ENCODE results near the gene ANKRD24. TPM values are rescaled to one million over a fixed set of nuclear protein-coding genes. Genes with fewer than 3 reads are reported as not detected.
A peak's percentile ranks its signal among the peaks of the same experiment; 100 is the strongest.
"Not testable (repeated sequence)": the region's sequence is repeated elsewhere in the genome, so short reads cannot be mapped to it uniquely, and the experiment has no call there.

The ANKRD24 gene
- 0.79 TPM for total RNA-seq

DNA sequence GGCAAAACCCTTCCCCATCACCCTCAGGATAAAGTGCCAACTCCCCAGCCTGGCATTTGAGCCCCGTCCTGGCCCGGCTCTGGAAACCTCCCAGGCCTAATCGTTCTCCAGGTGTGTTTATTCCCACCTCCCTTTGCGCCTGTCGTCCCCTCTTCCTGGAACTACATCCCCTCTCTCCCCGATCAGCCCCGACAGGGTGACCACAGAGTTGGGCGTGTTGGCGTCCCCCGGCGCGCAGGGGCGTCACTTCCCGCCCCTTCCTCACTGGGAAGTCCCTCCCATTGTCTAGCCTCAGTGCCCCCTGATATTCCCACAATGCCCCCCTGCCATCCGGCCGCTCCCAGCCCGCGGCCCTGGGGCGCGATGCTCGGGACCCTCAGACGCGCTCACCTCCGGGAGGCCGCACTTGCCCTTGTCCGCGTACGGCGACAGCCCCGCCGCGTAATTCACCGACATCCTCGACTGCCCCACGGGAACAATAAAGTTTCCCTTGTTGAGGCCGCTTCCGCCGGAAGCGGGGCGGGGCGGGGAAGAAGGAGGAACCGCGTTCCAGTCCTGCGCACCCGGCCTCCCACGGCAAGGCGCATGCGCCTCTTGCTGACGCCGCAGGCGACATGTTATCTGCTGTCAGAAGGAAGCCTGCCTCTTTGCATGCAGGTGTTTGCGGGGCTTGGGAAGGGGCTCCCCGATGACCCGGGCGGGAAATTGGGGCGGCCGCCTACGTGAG is at the start of gene ANKRD24, which contains the start of gene SIRT6:
Gene ANKRD24 (plus strand): TSS at position 606 of the 727 bp plus-strand sequence. CDS start 3,737 bp downstream, outside the sequence.
Gene SIRT6 (minus strand): TSS at position 480 of the 727 bp plus-strand sequence. CDS start 24 bp downstream, at position 456.
- peak; percentile 87 for DNase-seq

DNA sequence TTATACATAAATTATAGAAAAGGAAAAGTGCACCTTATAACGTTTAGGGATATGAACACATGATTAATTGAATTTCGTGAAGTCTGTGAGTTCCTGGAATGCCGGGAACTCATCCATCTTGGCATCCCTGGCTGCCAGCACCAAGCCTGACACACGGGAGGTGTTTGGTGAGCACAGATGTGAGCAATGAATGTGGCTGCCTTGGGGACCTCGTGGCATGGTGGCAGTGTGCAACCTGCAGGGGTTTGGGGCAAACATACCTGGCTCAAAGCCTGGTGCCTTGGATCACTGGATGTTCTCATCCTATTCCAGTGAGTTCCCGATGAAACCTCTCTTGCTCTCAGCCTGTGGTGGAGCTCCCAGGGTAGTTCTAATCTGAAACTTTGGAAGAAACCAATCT is 48.1 kb upstream of the ANKRD24 start:
- DNase-seq: no peak

DNA sequence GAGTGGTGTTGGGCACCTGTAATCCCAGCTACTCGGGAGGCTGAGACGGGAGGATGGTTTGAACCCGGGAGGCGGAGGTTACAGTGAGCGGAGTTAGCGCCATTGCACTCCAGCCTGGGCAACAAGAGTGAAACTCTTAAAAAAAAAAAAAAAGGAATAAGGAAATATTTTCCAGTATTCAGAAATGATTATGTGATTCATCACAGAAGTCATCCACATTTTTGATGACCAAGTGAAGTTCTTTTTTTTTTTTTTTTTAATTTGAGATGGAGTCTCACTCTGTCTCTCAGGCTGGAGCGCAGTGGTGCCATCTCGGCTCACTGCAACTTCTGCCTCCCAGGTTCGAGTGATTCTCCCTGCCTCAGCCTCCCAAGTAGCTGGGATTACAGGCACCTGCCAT is 47.1 kb upstream of the ANKRD24 start:
- DNase-seq: not testable (repeated sequence)

DNA sequence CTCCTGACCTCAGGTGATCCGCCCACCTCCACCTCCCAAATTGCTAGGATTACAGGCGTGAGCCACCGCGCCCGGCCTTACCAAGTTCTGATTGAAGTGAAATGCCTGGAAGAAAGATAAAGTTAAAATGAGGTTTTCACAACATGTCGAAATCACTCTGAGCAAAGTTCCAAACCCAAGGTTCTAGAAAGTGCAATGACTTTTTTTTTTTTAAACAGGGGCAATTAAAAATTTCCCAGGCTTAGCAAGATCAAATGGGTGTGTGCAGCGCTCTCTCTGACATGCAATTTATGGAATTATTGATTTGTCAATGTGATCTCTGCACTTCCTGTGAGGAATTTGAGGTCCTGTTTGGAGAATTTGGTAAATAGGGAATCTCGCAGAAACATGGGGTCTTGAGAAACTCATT is 45.8 kb upstream of the ANKRD24 start:
- no peak for DNase-seq

DNA sequence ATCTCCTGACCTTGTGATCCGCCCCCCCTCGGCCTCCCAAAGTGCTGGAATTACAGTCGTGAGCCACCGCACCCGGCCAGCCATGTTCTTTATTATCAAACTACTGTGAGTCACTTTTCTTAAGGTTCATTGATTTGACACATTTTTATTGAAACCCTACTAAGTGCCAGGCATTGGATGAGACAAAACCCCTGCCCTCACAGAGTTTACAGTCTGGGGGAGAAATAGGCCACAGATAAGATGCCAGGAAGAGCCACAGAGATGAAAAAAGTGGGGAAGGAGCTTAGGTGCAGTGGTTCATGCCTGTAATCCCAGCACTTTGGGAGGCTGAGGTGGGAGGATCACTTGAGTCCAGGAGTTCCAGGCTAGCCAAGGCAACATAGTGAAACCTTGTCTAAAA is 44.0 kb upstream of the ANKRD24 start:
- no peak for DNase-seq

DNA sequence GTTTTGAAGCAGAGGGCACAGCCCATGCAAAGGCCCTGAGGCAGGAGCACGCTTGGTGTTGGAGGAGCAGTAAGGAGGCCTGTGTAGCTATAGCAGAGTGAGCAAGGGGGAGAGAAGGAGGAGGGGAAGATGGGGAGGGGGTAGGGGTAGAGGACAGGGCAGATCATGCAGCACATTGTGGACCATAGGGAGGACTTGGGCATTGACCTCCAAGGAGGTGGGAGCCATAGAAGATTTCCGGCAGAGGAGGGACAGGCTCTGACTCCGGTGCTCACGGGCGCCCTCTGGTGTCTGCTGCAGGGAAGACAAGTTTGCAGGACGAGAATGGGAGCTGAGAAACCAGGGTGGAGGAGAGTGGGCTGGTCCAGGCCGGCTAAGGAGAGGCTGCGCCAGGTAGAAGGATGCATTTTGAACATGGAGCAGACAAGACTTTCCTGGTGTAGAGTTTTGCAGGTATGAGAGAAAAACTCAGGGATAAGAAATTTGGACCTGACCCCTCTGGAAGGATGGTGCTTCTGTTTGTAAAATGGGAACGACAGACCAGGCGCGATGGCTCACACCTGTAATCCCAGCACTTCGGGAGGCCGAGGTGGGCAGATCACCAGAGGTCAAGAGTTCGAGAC is 42.8 kb upstream of the ANKRD24 start:
- no peak for DNase-seq

DNA sequence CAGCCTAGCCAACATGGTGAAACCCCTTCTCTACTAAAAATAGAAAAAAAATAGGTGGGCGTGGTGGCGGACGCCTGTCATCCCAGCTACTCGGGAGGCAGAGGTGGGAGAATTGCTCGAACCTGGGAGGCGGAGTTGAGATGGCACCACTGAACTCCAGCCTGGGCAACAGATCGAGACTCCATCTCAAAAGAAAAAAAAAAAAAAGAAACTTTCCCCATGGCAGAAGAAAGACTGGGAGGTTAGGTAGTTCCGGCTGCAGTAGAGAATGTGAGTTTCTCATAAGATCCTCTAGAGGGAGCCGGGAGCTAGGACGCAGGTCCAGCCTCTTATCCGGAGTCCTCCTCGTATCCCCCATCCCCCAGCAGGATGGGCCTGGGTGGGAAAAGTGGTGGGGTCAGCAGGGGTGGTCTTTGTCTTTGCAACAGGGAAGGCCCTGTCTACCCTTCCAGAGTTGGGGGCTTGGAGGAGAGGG is 42.2 kb upstream of the ANKRD24 start:
- DNase-seq: no peak

DNA sequence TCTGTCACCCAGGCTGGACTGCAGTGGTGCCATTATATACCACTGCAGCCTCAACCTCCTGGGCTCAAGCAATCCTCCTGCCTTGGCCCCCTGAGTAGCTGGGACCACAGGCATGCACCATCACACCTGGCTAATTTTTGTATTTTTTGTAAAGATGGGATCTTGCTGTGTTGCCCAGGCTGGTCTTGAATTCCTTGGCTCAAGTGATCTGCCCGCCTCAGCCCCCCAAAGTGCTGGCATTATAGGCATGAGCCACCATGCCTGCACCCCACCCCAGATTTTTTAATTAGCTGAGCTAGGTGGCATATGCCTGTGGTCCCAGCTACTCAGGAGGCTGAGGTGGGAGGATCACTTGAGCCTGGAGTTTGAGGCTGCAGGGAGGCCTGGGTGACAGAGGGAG is 39.6 kb upstream of the ANKRD24 start:
- DNase-seq: not testable (repeated sequence)

DNA sequence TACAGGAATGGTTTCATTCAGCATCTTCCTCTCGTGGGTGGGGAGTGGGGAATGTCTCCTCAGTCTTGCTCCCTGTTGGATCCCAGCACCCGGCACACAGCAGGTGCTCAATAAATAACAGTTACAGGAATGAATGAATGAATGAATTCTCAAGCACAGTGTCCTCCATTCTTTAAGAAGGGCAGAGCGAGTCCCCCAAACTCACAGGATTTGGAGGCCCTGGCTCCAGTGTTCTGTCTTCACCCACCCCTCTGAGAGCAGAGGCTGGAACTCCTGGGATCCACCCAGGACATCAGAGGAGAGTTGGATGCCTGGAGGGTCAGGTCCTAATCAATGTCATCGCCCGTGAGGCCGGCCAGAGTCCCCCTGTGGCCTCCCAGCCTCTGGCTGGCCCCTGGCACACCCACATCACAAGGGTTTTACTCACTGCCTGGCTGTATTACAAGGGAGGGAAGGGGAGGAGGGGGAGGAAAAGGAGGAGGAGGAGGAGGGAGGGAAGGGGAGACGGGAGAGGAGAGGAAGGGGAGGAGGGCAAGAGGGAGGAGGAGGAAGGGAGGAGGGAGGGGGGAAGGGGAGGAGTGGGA is 37.7 kb upstream of the ANKRD24 start:
- DNase-seq: no peak

DNA sequence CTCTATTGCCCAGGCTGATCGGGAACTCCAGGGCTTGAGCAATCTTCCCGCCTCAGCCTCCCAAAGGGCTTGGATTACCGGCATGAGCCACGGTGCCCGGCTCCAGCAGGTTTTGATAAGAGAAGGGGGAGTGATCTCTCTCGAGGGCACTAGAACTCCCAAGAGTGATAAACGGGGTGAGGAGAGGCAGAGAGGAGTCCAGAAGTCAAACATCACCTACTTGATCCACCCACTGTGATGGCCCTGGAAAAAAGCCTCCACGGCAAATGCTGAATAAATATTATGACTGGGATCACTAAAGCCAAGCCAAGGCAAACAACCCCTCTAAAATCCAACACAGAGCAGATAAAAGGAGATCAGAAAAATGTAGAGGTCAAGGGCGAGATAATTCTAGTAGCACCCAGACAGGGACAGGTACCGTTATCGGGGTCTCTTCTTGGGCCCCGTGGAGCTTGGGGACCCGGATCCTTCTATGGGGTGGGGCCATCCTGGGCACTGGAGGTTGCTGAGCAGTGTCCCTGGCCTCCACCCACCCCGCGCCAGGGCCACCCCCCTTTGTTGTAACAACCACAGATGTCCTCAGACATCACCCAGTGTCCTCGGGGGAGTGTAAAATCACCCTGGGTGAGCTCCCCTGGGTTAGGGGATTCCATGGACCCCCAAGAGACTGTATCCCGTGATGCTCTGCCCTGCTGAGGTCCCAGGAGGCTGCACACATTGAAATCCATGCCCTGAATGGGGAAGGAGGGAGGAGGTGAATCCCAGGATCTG is 32.8 kb upstream of the ANKRD24 start:
- DNase-seq: no peak

DNA sequence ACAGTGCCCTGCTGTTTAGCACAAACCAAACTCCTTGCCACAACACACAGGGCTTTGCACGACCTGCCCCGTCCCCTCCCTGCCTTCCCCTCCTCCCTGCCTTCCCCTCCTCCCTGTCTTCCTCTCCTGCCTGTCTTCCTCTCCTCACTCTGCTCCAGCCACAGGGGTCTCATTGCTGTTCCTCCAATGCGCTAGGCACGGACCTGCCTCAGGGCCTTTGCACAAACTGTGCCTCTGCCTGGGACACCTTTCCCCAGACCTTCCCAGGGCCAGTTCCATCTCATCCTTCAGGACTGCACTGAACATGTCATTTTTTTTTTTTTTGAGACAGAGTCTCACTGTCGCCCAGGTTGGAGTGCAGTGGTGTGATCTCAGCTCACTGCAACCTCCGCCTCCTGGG is 30.9 kb upstream of the ANKRD24 start:
- no peak for DNase-seq

DNA sequence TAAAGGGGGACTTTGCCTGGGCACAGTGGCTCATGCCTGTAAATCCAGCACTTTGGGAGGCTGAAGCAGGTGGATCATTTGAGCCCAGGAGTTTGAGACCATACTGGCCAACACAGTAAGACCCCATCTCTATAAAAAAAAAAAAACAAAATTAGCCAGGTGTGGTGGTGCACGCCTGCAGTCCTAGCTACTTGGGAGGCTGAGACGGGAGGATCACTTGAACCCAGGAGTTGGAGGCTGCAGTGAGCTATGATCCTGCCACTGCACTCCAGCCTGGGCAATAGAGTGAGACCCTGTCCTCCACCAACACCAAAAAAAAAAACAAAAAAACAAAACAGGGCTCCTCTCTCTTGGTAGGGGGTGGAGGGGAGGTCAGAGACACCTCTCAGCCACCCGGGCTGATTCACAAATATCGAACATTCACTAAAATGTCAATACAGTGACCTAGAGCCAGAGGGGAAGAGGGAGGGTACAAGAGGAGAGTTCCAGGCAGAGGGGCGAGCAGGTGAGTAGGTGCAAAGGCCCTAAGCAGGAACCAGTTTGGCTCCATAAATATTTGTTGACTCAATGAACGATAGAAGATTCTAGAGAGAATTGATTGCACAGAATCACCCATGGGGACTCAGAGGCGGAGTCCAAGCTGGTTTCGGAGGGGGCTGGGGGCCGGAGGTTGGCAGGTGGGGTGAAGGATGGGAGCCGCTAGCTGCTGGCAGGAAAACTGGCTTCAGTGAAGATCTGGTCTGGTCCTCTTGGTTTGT is 30.1 kb upstream of the ANKRD24 start:
- no peak for DNase-seq

DNA sequence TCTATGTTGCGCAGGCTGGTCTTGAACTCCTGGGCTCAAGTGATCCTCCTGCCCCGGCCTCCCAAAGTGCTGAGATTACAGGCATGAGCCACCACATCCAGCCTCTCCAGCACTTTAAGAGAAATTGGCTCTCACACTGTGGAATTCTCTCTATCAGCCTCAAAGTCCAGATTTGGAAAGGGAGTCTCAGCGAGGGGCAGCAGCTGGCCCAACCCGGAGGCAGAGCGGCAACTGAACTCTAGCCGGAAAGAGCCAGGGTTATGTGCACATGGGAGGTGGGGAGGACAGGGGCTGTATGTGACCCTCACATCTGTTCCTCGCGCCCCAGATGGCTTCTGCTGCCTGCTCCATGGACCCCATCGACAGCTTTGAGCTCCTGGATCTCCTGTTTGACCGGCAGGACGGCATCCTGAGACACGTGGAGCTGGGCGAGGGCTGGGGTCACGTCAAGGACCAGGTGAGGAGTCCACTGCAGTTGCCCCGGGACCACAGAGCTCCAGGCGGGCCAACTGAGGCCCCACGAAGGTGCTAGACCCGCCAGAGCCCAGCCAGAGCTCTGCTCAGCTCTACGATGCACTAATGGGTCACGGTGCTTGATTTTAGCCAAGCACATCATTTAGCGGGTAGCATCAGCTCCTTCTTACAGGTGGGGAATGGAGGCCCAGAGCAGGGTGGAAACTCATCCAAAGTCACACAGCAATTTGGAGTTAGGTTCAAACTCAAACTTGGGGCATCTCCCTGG is 27.7 kb upstream of the ANKRD24 start:
- DNase-seq: no peak

DNA sequence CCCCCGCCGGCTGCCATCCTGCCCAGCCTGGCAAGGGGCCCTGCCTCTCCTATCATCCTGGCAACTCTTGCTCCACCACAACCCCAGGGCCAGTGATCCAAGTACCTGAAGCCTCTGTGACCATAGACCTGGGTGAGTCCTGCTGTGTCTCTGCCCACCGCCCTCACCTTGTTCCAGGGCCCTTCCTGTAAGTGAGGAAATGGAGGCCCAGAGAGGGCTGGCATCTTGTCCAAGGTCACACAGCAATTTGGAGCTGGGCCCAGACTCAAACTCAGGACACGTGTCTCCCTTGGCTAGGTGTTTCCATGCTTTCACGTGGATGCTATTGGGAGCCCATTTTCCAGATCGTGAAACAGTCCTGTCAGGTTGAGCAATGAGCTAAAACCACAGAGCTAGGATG is 25.3 kb upstream of the ANKRD24 start:
- DNase-seq: no peak

DNA sequence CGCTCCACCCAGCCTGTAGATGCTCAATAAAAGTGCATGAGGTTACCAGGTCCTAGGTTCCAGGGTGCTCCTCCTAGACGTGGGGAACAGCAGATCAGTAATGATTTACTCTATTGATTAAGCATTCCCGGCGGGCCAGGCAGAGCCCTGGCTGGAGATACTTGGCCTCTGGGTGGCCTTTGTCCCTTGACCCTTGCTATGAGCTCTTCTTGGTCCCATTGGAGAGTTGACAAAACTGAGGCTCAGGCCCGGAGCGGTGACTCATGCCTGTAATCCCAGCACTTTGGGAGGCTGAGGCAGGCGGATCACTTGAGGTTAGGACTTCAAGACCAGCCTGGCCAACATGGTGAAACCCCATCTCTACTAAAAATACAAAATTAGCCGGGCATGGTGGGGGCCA is 24.5 kb upstream of the ANKRD24 start:
- DNase-seq: not testable (repeated sequence)

DNA sequence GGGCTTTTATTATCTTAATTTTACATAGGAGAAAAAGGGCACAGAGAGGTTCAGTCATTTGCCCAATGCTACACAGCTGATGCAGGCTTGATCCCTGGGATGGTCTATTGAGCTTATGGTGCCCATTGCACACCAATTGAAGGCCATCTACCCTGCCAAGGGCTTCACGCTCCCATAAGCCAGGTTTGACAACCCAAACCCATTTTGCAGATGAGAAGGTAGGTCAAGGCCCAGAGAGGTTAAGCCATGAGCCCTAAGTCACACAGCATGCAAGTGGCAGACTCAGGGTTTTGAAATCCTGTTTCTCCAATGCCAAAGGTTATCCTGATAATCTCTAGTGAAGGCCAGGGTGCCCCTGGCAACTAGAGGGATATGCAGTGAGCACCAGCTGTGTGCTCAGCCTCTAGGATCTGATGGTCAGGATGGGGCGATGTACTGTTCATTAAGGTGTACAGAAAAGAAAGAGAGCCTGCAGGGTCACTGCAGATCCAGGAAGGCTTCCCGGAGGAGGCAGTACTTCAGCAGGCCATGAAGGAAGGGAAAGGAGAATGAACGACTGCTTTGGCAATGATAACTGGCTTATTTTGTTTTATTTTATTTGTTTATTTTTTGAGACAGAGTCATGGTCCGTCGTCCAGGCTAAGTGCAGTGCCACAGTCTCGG is 20.9 kb upstream of the ANKRD24 start:
- DNase-seq: no peak

DNA sequence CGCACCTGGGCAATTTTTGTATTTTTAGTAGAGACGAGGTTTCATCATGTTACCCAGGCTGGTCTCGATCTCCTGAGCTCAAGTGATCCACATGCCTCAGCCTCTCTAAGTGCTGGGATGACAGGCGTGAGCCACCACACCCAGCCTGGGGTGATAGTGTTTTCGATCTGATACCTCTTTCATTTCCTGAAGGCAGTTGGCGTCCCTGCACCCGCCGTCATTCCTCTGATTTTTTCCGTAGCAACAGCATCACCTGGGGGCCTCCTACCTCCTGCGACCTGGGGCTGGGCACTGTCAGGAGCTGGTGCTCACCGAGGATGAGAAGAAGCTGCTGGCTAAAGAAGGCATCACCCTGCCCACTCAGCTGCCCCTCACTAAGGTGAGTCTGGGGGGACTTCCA is 18.2 kb upstream of the ANKRD24 start:
- no peak for DNase-seq

DNA sequence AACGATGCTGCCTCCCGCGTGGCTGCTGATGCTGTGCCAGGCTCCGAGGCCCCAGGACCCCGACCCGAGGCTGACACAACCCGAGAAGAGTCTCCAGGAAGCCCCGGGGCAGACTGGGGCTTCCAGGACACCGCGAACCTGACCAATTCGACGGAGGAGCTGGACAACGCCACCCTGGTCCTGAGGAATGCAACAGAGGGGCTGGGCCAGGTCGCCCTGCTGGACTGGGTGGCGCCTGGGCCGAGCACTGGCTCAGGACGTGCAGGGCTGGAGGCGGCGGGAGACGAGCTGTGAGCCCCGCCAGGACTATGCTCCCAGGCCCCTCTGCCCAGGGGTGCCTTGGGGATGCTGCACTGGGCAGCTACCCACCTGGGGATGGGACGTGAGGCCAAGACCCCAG is 10.8 kb upstream of the ANKRD24 start:
- DNase-seq: no peak

DNA sequence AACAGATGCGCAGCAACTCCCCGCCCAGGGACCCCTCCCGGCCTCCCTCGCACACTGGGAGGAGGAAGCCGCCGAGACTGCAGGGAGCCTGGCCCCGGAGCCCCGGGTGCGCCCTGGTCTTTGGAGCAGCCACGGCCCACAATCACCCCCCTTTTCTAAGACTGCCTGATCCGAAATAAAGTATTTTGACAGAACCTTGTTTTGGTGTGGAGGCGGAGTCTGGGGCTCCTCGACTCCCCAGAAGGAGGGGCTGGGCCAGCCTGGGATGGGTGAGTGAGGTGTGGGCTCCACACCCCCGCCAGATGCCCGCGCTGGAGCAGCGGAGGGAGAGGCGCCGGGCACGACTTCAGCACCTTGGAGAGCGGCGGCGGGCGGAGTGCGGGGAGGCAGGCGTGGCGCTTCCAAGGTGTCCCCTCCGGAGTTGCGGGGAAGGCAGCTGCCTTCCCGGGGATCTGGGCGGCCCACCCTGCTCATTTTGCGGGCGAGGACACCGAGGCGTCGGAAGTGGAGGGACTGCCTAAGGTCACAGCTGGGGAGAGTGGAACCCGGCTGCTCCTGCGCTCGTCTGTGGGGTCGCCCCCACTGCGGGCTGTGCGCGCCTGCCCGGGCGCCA is 9.5 kb upstream of the ANKRD24 start:
- DNase-seq: no peak
